Measurements from ENCODE around the gene EPB41L4A.

GRCh38 chr5:112385566-112385965, 33.5 kb downstream of the EPB41L4A start:
- TF ChIP-seq CTCF (IDR thresholded peaks at IDR 0.05) = no peak
- no peak for TF ChIP-seq ZFX (IDR thresholded peaks at IDR 0.05; ENCODE audit: borderline replicate concordance)
